Hepatocyte (in vitro differentiated cells): ENCODE results near the gene SLC25A4. TPM values are rescaled to one million over a fixed set of nuclear protein-coding genes. Genes with fewer than 3 reads are reported as not detected.

Experiments used
- DNase-seq: peaks from one replicate; pipeline ENCODE4 v3.0.0-alpha.2; 2016; ENCODE audit warnings: low spot score
- H2AFZ ChIP-seq: fragments of 200-600 bp; sonication (generic); 2 replicates; pipeline ENCODE4 v1.6.0; 2016; ENCODE audit warnings: antibody characterized with exemption, mild to moderate bottlenecking
- H3K27ac ChIP-seq: fragments of 200-600 bp; sonication (generic); 2 replicates; pipeline ENCODE4 v1.5.1; 2016; ENCODE audit warnings: mild to moderate bottlenecking
- H3K27me3 ChIP-seq: fragments of 200-600 bp; sonication (generic); 2 replicates; pipeline ENCODE4 v1.6.1; 2016
- H3K36me3 ChIP-seq: fragments of 200-600 bp; sonication (generic); replicated peaks from 2 replicates; pipeline ENCODE4 v1.5.1; 2016; ENCODE audit warnings: low read depth; ENCODE audit not compliant: insufficient read depth
- H3K4me1 ChIP-seq: fragments of 200-600 bp; sonication (generic); 2 replicates; pipeline ENCODE4 v1.5.1; 2016; ENCODE audit warnings: mild to moderate bottlenecking, moderate library complexity; ENCODE audit not compliant: insufficient read depth
- H3K4me2 ChIP-seq: fragments of 200-600 bp; sonication (generic); 2 replicates; pipeline ENCODE4 v1.6.0; 2016
- H3K4me3 ChIP-seq: fragments of 200-600 bp; sonication (generic); 2 replicates; pipeline ENCODE4 v1.5.1; 2016; ENCODE audit warnings: mild to moderate bottlenecking
- H3K79me2 ChIP-seq: fragments of 200-600 bp; sonication (generic); 2 replicates; pipeline ENCODE4 v1.6.0; 2017; ENCODE audit warnings: mild to moderate bottlenecking
- H3K9me2 ChIP-seq: fragments of 200-600 bp; sonication (generic); replicated peaks from 2 replicates; pipeline ENCODE4 v1.6.0; 2017; ENCODE audit warnings: mild to moderate bottlenecking; ENCODE audit not compliant: insufficient read depth
- H3K9me3 ChIP-seq: fragments of 200-600 bp; sonication (generic); 2 replicates; pipeline ENCODE4 v1.5.1; 2016; ENCODE audit warnings: low read depth, mild to moderate bottlenecking
- H4K20me1 ChIP-seq: fragments of 200-600 bp; sonication (generic); 2 replicates; pipeline ENCODE4 v1.6.0; 2016; ENCODE audit warnings: mild to moderate bottlenecking; ENCODE audit not compliant: insufficient read depth, poor library complexity, severe bottlenecking
- CTCF ChIP-seq: fragments of 200-600 bp; sonication (generic); IDR thresholded peaks from 2 replicates; pipeline ENCODE4 v1.5.1; 2016; ENCODE audit warnings: antibody characterized with exemption, mild to moderate bottlenecking; ENCODE audit not compliant: poor library complexity
- EZH2 ChIP-seq: fragments of 200-600 bp; sonication (generic); IDR thresholded peaks from 2 replicates; pipeline ENCODE4 v1.6.1; 2016; ENCODE audit warnings: antibody characterized with exemption, mild to moderate bottlenecking, borderline replicate concordance
- EZH2phosphoT487 ChIP-seq: fragments of 200-600 bp; sonication (generic); IDR thresholded peaks from one replicate; pipeline ENCODE4 v1.6.1; 2018; ENCODE audit warnings: antibody characterized with exemption, mild to moderate bottlenecking, low read depth, moderate library complexity; ENCODE audit not compliant: unreplicated experiment, severe bottlenecking
- WGBS: methylation state at CpG from one replicate; pipeline ENCODE4 v1.1.6; 2016; ENCODE audit warnings: low lambda C conversion rate; ENCODE audit errors: missing lambda C conversion rate; 5-methylcytosine and 5-hydroxymethylcytosine counted together
- polyA plus RNA-seq: library from polyadenylated mRNA; unstranded; fragments of >200 nt; fragmentation: Nextera tagmentation; extraction: Ambion mirVana; gene quantifications from 2 replicates; pipeline ENCODE4 v1.2.1, GENCODE V29; 2016
- total RNA-seq: library from RNA; depleted of rRNA; stranded (reverse); fragments of >200 nt; gene quantifications from 2 replicates; pipeline ENCODE4 v1.2.3, GENCODE V29; 2014

SLC25A4 gene
- total and polyA plus RNA-seq, 2 experiments from 2014 or later: 26.6 to 92.7 TPM

- no peaks in the 10 kb centered on the region for H3K36me3 ChIP-seq
- no peak for TF ChIP-seq EZH2
- no peak for TF ChIP-seq CTCF
- no peak for TF ChIP-seq EZH2phosphoT487
- H3K4me2 ChIP-seq: no peak overlapping the region
These were observed 44.6 kb upstream of the SLC25A4 start for GRCh38 chr4:185098474-185098873.

GRCh38 chr4:185099024-185099682 lies 43.9 kb upstream of the SLC25A4 start:
- WGBS: 66% methylated on average over 8 of the region's 8 CpGs
- no peak for DNase-seq
- no peak overlapping the region for H3K4me3 ChIP-seq
- H3K4me1 ChIP-seq: no peaks in the 10 kb centered on the region
- H3K9me2 ChIP-seq: no peaks in the 10 kb centered on the region
- no peaks in the 10 kb centered on the region for H3K27me3 ChIP-seq
- H4K20me1 ChIP-seq: no peaks in the 10 kb centered on the region
- H3K9me3 ChIP-seq: no peaks in the 10 kb centered on the region
- no peak overlapping the region for H2AFZ ChIP-seq
- H3K27ac ChIP-seq: no peak overlapping the region
- no peak overlapping the region for H3K4me2 ChIP-seq
- TF ChIP-seq CTCF (no peak), EZH2 (no peak), EZH2phosphoT487 (no peak)
- H3K79me2 ChIP-seq: no peaks in the 10 kb centered on the region
- H3K36me3 ChIP-seq: no peaks in the 10 kb centered on the region

More at GRCh38 chr4:185098474-185098873, 44.6 kb upstream of the SLC25A4 start:
- Histone ChIP-seq H2AFZ (no peak overlapping the region), H3K79me2 (no peaks in the 10 kb centered on the region), H3K27me3 (no peaks in the 10 kb centered on the region), H3K27ac (no peak overlapping the region), H3K9me2 (no peaks in the 10 kb centered on the region), H3K9me3 (no peaks in the 10 kb centered on the region), H3K4me1 (no peaks in the 10 kb centered on the region), H4K20me1 (no peaks in the 10 kb centered on the region), H3K4me3 (no peak overlapping the region)
- DNase-seq: no peak

GRCh38 chr4:185099940-185100339 lies 43.1 kb upstream of the SLC25A4 start:
- H3K79me2 ChIP-seq: no peaks in the 10 kb centered on the region
- no peaks in the 10 kb centered on the region for H3K9me2 ChIP-seq
- H3K4me3 ChIP-seq: no peak overlapping the region
- TF ChIP-seq EZH2 (no peak), EZH2phosphoT487 (no peak), CTCF (no peak)
- H3K27me3 ChIP-seq: no peaks in the 10 kb centered on the region
- H3K27ac ChIP-seq: no peak overlapping the region
- no peak overlapping the region for H2AFZ ChIP-seq
- no peak overlapping the region for H3K4me2 ChIP-seq
- H3K4me1 ChIP-seq: no peaks in the 10 kb centered on the region
- H4K20me1 ChIP-seq: no peaks in the 10 kb centered on the region
- no peak for DNase-seq
- H3K36me3 ChIP-seq: no peaks in the 10 kb centered on the region
- WGBS: 88% methylated on average over 8 of the region's 8 CpGs
- no peaks in the 10 kb centered on the region for H3K9me3 ChIP-seq

- H3K27ac ChIP-seq: no peak overlapping the region
- no peaks in the 10 kb centered on the region for H3K4me1 ChIP-seq
- H4K20me1 ChIP-seq: no peaks in the 10 kb centered on the region
- no peaks in the 10 kb centered on the region for H3K27me3 ChIP-seq
- H3K9me2 ChIP-seq: no peaks in the 10 kb centered on the region
- TF ChIP-seq EZH2phosphoT487 (no peak), EZH2 (no peak), CTCF (no peak)
- 92% methylated on average over 7 of the region's 7 CpGs for WGBS
- H2AFZ ChIP-seq: no peak overlapping the region
- no peak overlapping the region for H3K4me3 ChIP-seq
- H3K4me2 ChIP-seq: no peak overlapping the region
- no peaks in the 10 kb centered on the region for H3K9me3 ChIP-seq
- DNase-seq: no peak
- H3K79me2 ChIP-seq: no peaks in the 10 kb centered on the region
- no peaks in the 10 kb centered on the region for H3K36me3 ChIP-seq
These were observed 42.6 kb upstream of the SLC25A4 start for GRCh38 chr4:185100423-185100822.
